ENCODE results near the gene APBB2.

DNA sequence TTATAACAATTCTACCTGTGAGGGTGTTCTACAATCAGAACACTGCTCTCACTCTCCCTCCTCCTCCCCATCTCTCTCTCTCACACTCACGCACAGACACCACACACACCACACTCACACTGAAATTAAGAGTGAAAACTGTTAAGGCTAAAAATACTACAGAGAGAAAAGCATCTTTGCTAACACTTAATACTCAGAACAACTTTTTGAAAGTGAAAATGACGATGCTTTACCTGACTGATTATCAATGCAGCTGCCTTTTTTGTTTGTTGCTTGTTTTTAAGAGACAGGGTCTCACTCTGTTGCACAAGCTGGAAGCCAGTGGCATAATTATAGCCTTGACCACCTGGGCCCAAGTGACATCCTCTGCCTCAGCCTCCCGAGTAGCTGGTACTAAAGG is 222.4 kb downstream of the APBB2 start:
- TF ChIP-seq, protein P1, sequence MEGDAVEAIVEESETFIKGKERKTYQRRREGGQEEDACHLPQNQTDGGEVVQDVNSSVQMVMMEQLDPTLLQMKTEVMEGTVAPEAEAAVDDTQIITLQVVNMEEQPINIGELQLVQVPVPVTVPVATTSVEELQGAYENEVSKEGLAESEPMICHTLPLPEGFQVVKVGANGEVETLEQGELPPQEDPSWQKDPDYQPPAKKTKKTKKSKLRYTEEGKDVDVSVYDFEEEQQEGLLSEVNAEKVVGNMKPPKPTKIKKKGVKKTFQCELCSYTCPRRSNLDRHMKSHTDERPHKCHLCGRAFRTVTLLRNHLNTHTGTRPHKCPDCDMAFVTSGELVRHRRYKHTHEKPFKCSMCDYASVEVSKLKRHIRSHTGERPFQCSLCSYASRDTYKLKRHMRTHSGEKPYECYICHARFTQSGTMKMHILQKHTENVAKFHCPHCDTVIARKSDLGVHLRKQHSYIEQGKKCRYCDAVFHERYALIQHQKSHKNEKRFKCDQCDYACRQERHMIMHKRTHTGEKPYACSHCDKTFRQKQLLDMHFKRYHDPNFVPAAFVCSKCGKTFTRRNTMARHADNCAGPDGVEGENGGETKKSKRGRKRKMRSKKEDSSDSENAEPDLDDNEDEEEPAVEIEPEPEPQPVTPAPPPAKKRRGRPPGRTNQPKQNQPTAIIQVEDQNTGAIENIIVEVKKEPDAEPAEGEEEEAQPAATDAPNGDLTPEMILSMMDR (conservative IDR thresholded peaks at IDR 0.05; ENCODE audit: low read depth, low read length) = no peak
- TF ChIP-seq RAD21 (IDR thresholded peaks at IDR 0.05; ENCODE audit: low read length) (no peak), MXI1 (IDR thresholded peaks at IDR 0.05; ENCODE audit: borderline replicate concordance, low read depth, low read length) (no peak), POLR2A (IDR thresholded peaks at IDR 0.05; ENCODE audit: low read depth, low read length) (no peak), CEBPB (IDR thresholded peaks at IDR 0.05; ENCODE audit: low read depth, low read length) (no peak), SMC3 (IDR thresholded peaks at IDR 0.05; ENCODE audit: low read depth, low read length) (no peak), MAFK (IDR thresholded peaks at IDR 0.05; ENCODE audit: low read depth, low read length) (no peak), FOS (IDR thresholded peaks at IDR 0.05; ENCODE audit: low read depth, low read length) (no peak)
- TF ChIP-seq, protein P2, sequence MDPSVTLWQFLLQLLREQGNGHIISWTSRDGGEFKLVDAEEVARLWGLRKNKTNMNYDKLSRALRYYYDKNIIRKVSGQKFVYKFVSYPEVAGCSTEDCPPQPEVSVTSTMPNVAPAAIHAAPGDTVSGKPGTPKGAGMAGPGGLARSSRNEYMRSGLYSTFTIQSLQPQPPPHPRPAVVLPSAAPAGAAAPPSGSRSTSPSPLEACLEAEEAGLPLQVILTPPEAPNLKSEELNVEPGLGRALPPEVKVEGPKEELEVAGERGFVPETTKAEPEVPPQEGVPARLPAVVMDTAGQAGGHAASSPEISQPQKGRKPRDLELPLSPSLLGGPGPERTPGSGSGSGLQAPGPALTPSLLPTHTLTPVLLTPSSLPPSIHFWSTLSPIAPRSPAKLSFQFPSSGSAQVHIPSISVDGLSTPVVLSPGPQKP (IDR thresholded peaks at IDR 0.05; ENCODE audit: borderline replicate concordance, low read depth, low read length) = no peak
- TF ChIP-seq, protein P3, sequence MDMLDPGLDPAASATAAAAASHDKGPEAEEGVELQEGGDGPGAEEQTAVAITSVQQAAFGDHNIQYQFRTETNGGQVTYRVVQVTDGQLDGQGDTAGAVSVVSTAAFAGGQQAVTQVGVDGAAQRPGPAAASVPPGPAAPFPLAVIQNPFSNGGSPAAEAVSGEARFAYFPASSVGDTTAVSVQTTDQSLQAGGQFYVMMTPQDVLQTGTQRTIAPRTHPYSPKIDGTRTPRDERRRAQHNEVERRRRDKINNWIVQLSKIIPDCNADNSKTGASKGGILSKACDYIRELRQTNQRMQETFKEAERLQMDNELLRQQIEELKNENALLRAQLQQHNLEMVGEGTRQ (IDR thresholded peaks at IDR 0.05; ENCODE audit: low read depth, low read length) = no peak

Data from IMR-90 (cell line).